Islet of Langerhans (tissue), 1 donor: Measurements from ENCODE around the gene FBLN2.

Source experiments
- FAIRE-seq: peaks from one replicate; lab custom pipeline; 2011; peaks lifted over from hg19 to GRCh38; lab: Jason Lieb, UNC

The FBLN2 gene

GRCh38 chr3:13624671-13625125 lies 75.8 kb downstream of the FBLN2 start:
- no peak for FAIRE-seq

GRCh38 chr3:13626396-13626795 lies 77.5 kb downstream of the FBLN2 start:
- no peak for FAIRE-seq

GRCh38 chr3:13626915-13627460 lies 78.1 kb downstream of the FBLN2 start:
- FAIRE-seq, result no peak

- FAIRE-seq, result no peak
Measured at GRCh38 chr3:13627681-13628080, 78.8 kb downstream of the FBLN2 start.

GRCh38 chr3:13628432-13628831 lies 79.5 kb downstream of the FBLN2 start:
- no peak for FAIRE-seq

GRCh38 chr3:13628841-13629551 lies 80.1 kb downstream of the FBLN2 start:
- FAIRE-seq, result no peak

- FAIRE-seq, result no peak
Measured at GRCh38 chr3:13629644-13630043, 80.7 kb downstream of the FBLN2 start.

- no peak for FAIRE-seq
Measured at GRCh38 chr3:13631256-13631655, 82.3 kb downstream of the FBLN2 start.

GRCh38 chr3:13633176-13633575 lies 84.3 kb downstream of the FBLN2 start:
- no peak for FAIRE-seq

- no peak for FAIRE-seq
Measured at GRCh38 chr3:13634151-13634550, 85.2 kb downstream of the FBLN2 start.

GRCh38 chr3:13634615-13635014 lies 85.7 kb downstream of the FBLN2 start:
- no peak for FAIRE-seq

GRCh38 chr3:13636186-13636585 lies 87.3 kb downstream of the FBLN2 start:
- FAIRE-seq, result no peak

GRCh38 chr3:13636874-13637273 lies 87.9 kb downstream of the FBLN2 start:
- no peak for FAIRE-seq

- FAIRE-seq, result no peak
Measured at GRCh38 chr3:13637311-13637891, 88.5 kb downstream of the FBLN2 start.

GRCh38 chr3:13637953-13638352 lies 89.0 kb downstream of the FBLN2 start:
- no peak for FAIRE-seq

GRCh38 chr3:13638927-13639326 lies 90.0 kb downstream of the FBLN2 start:
- no peak for FAIRE-seq

- no peak for FAIRE-seq
Measured at GRCh38 chr3:13642597-13642996, 93.7 kb downstream of the FBLN2 start.

- FAIRE-seq, result no peak
Measured at GRCh38 chr3:13644341-13645117, 95.6 kb downstream of the FBLN2 start.

GRCh38 chr3:13645801-13646637 lies 97.1 kb downstream of the FBLN2 start:
- FAIRE-seq, result no peak

GRCh38 chr3:13647298-13648059 lies 98.6 kb downstream of the FBLN2 start:
- no peak for FAIRE-seq
